ENCODE measurements around the gene LRPPRC. TPM values are rescaled to one million over a fixed set of nuclear protein-coding genes. Genes with fewer than 3 reads are reported as not detected.

LRPPRC gene
- total RNA-seq = 100 to 1,000 TPM; 117 to 135 TPM
- 99.2 TPM for polyA plus RNA-seq (2013, experiment 1 of 2)
- 89.4 TPM for polyA plus RNA-seq (2013, experiment 2 of 2)
- long read RNA-seq, experiment 1, full-length matches to known transcripts = 10 of 65 reads
- long read RNA-seq, experiment 1, partial matches to known transcripts = 32 of 65 reads
- long read RNA-seq, experiment 1, other reads (novel, unspliced or antisense) = 23 of 65 reads
- long read RNA-seq, experiment 2, full-length matches to known transcripts = 192 of 264 reads
- long read RNA-seq, experiment 2, partial matches to known transcripts = 30 of 264 reads
- long read RNA-seq, experiment 2, other reads (novel, unspliced or antisense) = 42 of 264 reads
- long read RNA-seq, experiment 3, full-length matches to known transcripts = 980 of 1,281 reads
- long read RNA-seq, experiment 3, partial matches to known transcripts = 170 of 1,281 reads
- long read RNA-seq, experiment 3, other reads (novel, unspliced or antisense) = 131 of 1,281 reads
- long read RNA-seq, experiment 4, partial matches to known transcripts = 4 of 5 reads
- long read RNA-seq, experiment 4, other reads (novel, unspliced or antisense) = 1 of 5 reads

GRCh38 chr2:43995733-43996533, at the start of gene LRPPRC:
LRPPRC (minus strand) TSS chr2:43995989; CDS start chr2:43995947, 42 bp downstream.
- H3K4me1 Mint-ChIP-seq = peaks cover 33% of the 10 kb centered on the region
- Histone ChIP-seq H3K27ac (ENCODE audit: low read depth, low read length) (peak within 1 kb of the TSS; percentile 97), H3K27me3 (ENCODE audit: control insufficient read depth, insufficient read depth, low read length, poor library complexity, severe bottlenecking) (no peaks in the 10 kb centered on the region), H3K4me1 (ENCODE audit: control insufficient read depth, insufficient read depth, low read length) (no peaks in the 10 kb centered on the region), H3K4me3 (ENCODE audit: low read length) (peak within 1 kb of the TSS; percentile 99), H3K9ac (ENCODE audit: extremely low read depth, low read length, poor library complexity, severe bottlenecking) (peak within 1 kb of the TSS; percentile 97), H3K36me3 (ENCODE audit: control insufficient read depth, insufficient read depth, low read length) (peaks cover 31% of the 10 kb centered on the region), H3K9me3 (ENCODE audit: control insufficient read depth, low read length) (no peaks in the 10 kb centered on the region)
- H3K27ac Mint-ChIP-seq = peak within 1 kb of the TSS; percentile 100
- TF ChIP-seq CTCF (conservative IDR thresholded peaks at IDR 0.05) = no peak
- WGBS, 2 experiments (ENCODE audit: insufficient coverage in 1 of 2, insufficient read length in 1 of 2) = 0 to 1% methylated on average over 29 to 64 of the region's 64 CpGs
- no peaks in the 10 kb centered on the region for H3K9me3 Mint-ChIP-seq
- DNase-seq = peak; percentile 96
- no peaks in the 10 kb centered on the region for H3K27me3 Mint-ChIP-seq (ENCODE audit: insufficient read depth)
- H3K4me3 Mint-ChIP-seq = peak within 1 kb of the TSS; percentile 92
- H3K36me3 Mint-ChIP-seq (ENCODE audit: low read depth) = peaks cover 29% of the 10 kb centered on the region

- H3K9ac ChIP-seq (ENCODE audit: extremely low read depth, low read length, poor library complexity, severe bottlenecking) = no peak overlapping the region
- no peak overlapping the region for H3K27ac ChIP-seq (ENCODE audit: low read depth, low read length)
- H3K9me3 ChIP-seq (ENCODE audit: control insufficient read depth, low read length) = no peaks in the 10 kb centered on the region
- no peaks in the 10 kb centered on the region for H3K4me1 Mint-ChIP-seq
- no peak overlapping the region for H3K4me3 ChIP-seq (ENCODE audit: low read length)
- 93 to 100% methylated on average over 1 to 3 of the region's 3 CpGs for WGBS, 2 experiments (ENCODE audit: insufficient coverage in 1 of 2, insufficient read length in 1 of 2)
- no peaks in the 10 kb centered on the region for H3K27me3 Mint-ChIP-seq (ENCODE audit: insufficient read depth)
- no peaks in the 10 kb centered on the region for H3K36me3 Mint-ChIP-seq (ENCODE audit: low read depth)
- no peaks in the 10 kb centered on the region for H3K36me3 ChIP-seq (ENCODE audit: control insufficient read depth, insufficient read depth, low read length)
- no peak for DNase-seq
- no peaks in the 10 kb centered on the region for H3K27me3 ChIP-seq (ENCODE audit: control insufficient read depth, insufficient read depth, low read length, poor library complexity, severe bottlenecking)
- H3K27ac Mint-ChIP-seq = no peak overlapping the region
- no peak overlapping the region for H3K4me3 Mint-ChIP-seq
- peaks cover 1% of the 10 kb centered on the region for H3K9me3 Mint-ChIP-seq
- no peak for TF ChIP-seq CTCF (conservative IDR thresholded peaks at IDR 0.05)
- no peaks in the 10 kb centered on the region for H3K4me1 ChIP-seq (ENCODE audit: control insufficient read depth, insufficient read depth, low read length)
These were observed 49.3 kb upstream of the LRPPRC start for GRCh38 chr2:44045061-44045460.

- Histone ChIP-seq H3K4me3 (ENCODE audit: low read length) (no peak overlapping the region), H3K9ac (ENCODE audit: extremely low read depth, low read length, poor library complexity, severe bottlenecking) (no peak overlapping the region), H3K27me3 (ENCODE audit: control insufficient read depth, insufficient read depth, low read length, poor library complexity, severe bottlenecking) (no peaks in the 10 kb centered on the region), H3K36me3 (ENCODE audit: control insufficient read depth, insufficient read depth, low read length) (no peaks in the 10 kb centered on the region), H3K9me3 (ENCODE audit: control insufficient read depth, low read length) (no peaks in the 10 kb centered on the region), H3K27ac (ENCODE audit: low read depth, low read length) (no peak overlapping the region), H3K4me1 (ENCODE audit: control insufficient read depth, insufficient read depth, low read length) (no peaks in the 10 kb centered on the region)
- peak; percentile 98 for TF ChIP-seq CTCF (conservative IDR thresholded peaks at IDR 0.05)
- Mint-ChIP-seq H3K36me3 (ENCODE audit: low read depth) (no peaks in the 10 kb centered on the region), H3K4me3 (no peak overlapping the region), H3K4me1 (no peaks in the 10 kb centered on the region), H3K27me3 (ENCODE audit: insufficient read depth) (no peaks in the 10 kb centered on the region), H3K27ac (no peak overlapping the region), H3K9me3 (peaks cover 1% of the 10 kb centered on the region)
- DNase-seq = peak; percentile 96
- WGBS, 2 experiments (ENCODE audit: insufficient coverage in 1 of 2, insufficient read length in 1 of 2) = 15 to 24% methylated on average over 10 of the region's 10 CpGs
These were observed 48.5 kb upstream of the LRPPRC start for GRCh38 chr2:44044281-44044720.

Data from endodermal cell (in vitro differentiated cells).